ENCODE measurements around the gene QKI.

QKI gene

DNA sequence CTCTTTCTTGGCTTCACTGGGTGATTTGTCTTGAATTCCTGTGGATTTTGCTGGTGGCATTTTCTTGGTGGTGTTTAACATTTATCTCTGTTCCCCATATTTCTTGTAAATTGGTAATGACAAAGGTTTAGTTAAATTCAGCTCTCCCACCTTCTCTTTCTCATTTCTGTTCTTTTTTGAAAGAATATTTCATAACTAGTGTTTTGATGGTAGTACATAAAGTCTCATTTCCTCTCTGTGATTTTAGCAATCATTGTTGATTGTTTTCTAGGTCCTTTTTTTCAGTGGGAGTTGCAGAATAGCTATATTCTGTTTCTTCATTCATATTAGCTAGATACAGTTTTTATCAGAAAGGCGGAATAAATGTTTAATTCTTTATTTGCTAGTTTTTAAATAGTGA, 73.1 kb downstream of the QKI start:
- ATAC-seq (no peak), DNase-seq (no peak)
- Mint-ChIP-seq H3K9me3 (no peaks in the 10 kb centered on the region), H3K27ac (no peak overlapping the region), H3K36me3 (ENCODE audit: low read depth) (peaks cover 7% of the 10 kb centered on the region), H3K4me3 (no peak overlapping the region), H3K27me3 (no peaks in the 10 kb centered on the region), H3K4me1 (peaks cover 43% of the 10 kb centered on the region)

DNA sequence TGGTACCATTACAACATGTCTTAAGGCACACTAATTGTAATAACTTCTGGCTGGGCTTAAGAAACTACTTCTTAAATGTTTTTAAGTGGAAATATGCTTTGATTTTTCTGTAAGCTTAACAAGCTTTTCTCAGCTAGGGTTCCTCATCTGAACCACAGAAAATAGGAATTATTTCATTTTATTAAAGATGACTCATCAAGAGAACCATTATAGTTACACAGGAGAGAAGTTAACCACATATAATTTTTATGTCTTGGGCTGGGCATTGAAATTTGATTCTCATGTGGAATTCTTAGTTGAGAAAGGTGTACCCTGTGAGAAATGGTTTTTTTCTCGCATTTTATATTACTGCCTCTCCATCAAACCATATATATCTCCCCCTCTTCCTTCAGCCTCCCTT, 75.1 kb downstream of the QKI start:
- ATAC-seq: no peak
- Mint-ChIP-seq H3K9me3 (no peaks in the 10 kb centered on the region), H3K27ac (no peak overlapping the region), H3K4me1 (peaks cover 49% of the 10 kb centered on the region), H3K36me3 (ENCODE audit: low read depth) (peaks cover 5% of the 10 kb centered on the region), H3K4me3 (no peak overlapping the region), H3K27me3 (no peaks in the 10 kb centered on the region)
- DNase-seq: no peak

DNA sequence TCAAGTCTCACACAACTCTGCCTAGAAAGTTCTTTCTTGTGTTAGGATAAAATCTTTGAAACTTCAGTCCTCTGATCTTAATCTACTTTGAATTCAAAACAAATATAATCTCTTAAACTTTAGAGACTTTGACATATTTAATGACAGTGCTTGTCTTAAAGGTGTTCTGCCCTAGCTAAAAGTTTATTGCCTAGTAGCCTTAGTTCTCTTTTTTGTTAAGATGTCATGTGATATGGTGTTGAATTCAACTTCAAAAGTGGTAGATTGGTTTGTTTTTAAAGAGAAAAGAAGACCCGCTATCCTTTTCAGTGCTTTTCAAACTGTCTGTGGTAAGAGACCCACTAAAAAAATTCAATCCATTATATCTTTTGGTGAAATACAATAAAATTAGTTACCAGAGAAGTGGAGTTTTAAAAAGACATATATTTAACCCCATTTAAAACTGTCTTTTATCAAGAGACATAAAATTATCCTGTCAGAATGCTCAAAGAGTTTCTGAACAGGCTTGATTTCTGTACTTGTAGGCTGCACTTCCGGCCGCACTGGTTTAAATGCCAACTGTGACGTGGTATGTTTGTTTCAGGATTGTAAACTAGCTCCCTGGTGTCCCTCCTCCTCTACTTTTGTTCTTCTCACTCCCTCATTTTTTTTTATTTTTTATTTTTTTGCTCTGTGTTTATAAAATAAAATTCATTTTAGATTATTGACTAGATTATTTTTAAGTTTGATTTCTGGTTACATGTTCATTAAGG, 76.5 kb downstream of the QKI start:
- no peaks in the 10 kb centered on the region for H3K27me3 Mint-ChIP-seq
- H3K4me3 Mint-ChIP-seq: no peak overlapping the region
- no peaks in the 10 kb centered on the region for H3K9me3 Mint-ChIP-seq
- no peak for DNase-seq
- no peak for ATAC-seq
- H3K36me3 Mint-ChIP-seq (ENCODE audit: low read depth): peaks cover 5% of the 10 kb centered on the region
- peaks cover 50% of the 10 kb centered on the region for H3K4me1 Mint-ChIP-seq
- peak overlapping the region; percentile 14 for H3K27ac Mint-ChIP-seq

DNA sequence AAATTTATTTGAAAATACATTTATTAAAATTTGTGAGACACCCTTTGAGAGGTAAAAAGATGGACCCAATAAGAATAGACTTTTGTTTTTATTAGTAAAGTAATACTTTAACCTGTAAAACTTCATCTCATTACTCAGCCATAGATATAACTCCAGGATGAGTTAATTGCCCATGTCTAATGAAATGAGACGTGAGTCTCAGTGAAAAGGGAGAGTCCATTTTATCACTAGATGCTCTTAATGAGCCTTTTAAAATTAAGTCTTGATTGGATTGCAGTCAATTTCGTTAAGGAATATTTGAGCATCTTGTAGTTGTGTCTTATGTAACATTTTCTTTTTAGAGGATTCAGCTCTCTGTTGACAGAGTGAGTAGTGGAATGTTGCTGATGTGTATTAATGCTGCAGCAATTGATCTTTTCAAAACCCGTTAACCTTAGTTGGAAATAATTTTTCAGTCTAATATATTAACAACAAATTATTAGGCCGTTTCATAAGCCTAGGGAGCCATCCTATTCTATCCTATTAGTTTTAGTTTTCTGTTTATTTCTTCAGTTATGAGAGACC, 77.3 kb downstream of the QKI start:
- Mint-ChIP-seq H3K9me3 (no peaks in the 10 kb centered on the region), H3K4me1 (peaks cover 59% of the 10 kb centered on the region), H3K4me3 (no peak overlapping the region), H3K27ac (no peak overlapping the region), H3K36me3 (ENCODE audit: low read depth) (peaks cover 5% of the 10 kb centered on the region), H3K27me3 (no peaks in the 10 kb centered on the region)
- ATAC-seq (no peak), DNase-seq (no peak)

DNA sequence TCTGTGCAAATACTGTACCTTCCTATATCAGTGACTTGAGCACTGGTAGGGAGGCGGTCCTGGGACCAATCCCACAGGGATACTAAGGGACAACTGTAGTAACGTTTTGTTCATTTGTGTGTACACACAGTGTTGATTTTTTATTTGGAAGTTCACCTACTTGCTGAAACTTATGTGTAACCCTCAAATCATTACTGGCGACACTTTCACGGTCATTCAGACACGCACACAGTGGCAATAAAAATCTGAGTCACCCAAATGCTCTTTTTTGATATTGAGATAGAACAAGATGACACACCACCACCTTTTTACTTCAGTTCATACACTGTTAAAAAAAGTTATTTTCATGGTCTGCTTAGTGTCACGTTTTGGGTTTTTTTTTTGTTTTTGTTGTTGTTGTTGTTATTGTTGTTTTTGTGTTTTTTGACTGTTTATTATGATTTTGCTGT, 79.8 kb downstream of the QKI start:
- no peak overlapping the region for H3K27ac Mint-ChIP-seq
- peaks cover 42% of the 10 kb centered on the region for H3K4me1 Mint-ChIP-seq
- no peaks in the 10 kb centered on the region for H3K27me3 Mint-ChIP-seq
- DNase-seq: no peak
- H3K4me3 Mint-ChIP-seq: no peak overlapping the region
- no peak for ATAC-seq
- H3K36me3 Mint-ChIP-seq (ENCODE audit: low read depth): peaks cover 5% of the 10 kb centered on the region
- peaks cover 9% of the 10 kb centered on the region for H3K9me3 Mint-ChIP-seq

DNA sequence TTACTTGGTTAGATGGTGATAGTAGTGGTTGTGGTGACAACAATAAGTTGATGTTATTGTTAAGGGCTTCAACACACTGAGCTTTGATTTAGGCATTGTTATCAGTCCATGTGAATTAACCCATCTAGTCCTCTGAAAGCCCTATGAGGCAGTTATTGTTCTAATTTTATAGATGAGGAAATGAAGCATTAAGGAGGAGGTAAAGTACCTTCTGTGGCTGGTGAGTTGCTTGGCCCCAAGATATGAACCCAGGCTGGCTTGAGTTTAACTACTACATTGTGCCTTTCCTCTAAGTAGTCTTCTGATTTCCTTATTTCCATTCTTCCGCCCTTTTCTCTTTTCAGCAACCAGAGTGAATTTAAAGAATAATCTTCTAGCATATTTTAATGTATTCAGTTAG, 81.7 kb downstream of the QKI start:
- peaks cover 26% of the 10 kb centered on the region for H3K4me1 Mint-ChIP-seq
- no peak overlapping the region for H3K4me3 Mint-ChIP-seq
- H3K9me3 Mint-ChIP-seq: peaks cover 9% of the 10 kb centered on the region
- ATAC-seq: no peak
- no peaks in the 10 kb centered on the region for H3K27me3 Mint-ChIP-seq
- peaks cover 7% of the 10 kb centered on the region for H3K36me3 Mint-ChIP-seq (ENCODE audit: low read depth)
- no peak for DNase-seq
- H3K27ac Mint-ChIP-seq: no peak overlapping the region

DNA sequence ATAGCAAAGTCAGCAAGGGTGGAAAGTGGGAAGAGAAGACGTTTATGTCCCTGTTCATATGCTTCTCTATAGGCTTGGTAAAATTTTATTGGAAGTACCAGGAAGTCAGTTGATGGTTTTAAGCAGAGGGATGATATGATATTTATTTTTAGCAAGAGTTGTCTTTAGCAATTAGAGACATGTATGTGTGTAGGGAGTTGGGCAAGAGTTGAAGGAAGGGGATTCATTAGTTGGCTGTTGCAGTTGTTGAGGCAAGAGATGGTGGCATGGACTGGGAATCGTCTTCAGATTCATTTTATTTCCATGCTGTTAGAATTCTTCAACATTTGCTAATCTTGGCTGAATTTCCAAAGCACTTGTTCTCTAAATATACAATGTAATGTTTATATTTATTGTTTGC, 85.6 kb downstream of the QKI start:
- no peak for ATAC-seq
- DNase-seq: no peak
- H3K4me1 Mint-ChIP-seq: peaks cover 24% of the 10 kb centered on the region
- no peak overlapping the region for H3K4me3 Mint-ChIP-seq
- H3K27ac Mint-ChIP-seq: no peak overlapping the region
- peaks cover 28% of the 10 kb centered on the region for H3K9me3 Mint-ChIP-seq
- peaks cover 25% of the 10 kb centered on the region for H3K36me3 Mint-ChIP-seq (ENCODE audit: low read depth)
- no peaks in the 10 kb centered on the region for H3K27me3 Mint-ChIP-seq

DNA sequence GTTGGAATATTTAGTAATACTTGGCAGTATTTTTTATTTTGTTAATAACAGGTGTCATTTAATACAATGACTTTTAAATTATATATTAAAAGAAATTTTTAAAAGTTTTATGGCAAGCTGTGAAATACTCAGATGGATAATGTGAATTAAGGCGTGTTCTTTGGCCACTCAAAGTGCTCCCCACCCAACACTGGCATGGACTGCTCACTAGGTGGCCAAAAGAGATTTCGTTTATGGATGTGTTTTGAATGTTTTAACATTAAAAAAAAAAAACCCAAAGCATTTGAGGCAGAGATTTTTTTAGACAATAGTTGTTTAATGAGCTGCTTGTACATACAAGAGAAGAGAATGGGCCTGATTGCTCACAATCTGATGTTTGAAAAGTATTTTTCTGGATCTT, 86.5 kb downstream of the QKI start:
- Mint-ChIP-seq H3K9me3 (peaks cover 34% of the 10 kb centered on the region), H3K4me3 (no peak overlapping the region), H3K36me3 (ENCODE audit: low read depth) (peaks cover 32% of the 10 kb centered on the region), H3K27me3 (no peaks in the 10 kb centered on the region), H3K4me1 (peaks cover 19% of the 10 kb centered on the region), H3K27ac (no peak overlapping the region)
- DNase-seq (no peak), ATAC-seq (no peak)

DNA sequence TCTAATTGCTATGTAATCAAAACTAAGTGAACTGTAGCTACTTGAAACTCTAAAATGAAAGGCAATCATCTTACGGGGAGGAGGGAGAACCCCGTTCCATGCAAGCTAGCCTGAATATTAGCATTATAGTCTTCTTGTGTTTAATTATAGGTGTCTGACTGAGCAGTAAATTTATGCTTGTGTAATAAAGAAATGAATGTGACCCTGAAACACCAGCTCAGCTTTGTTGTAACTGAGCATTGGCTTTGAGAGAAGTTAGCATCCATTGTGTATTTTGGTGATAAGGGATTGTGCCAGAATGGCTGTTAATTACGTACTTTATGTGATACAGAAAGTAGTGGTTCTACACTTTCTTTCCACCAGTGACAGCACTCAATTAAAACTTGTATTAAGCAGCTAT, 86.9 kb downstream of the QKI start:
- H3K9me3 Mint-ChIP-seq: peaks cover 37% of the 10 kb centered on the region
- H3K36me3 Mint-ChIP-seq (ENCODE audit: low read depth): peaks cover 35% of the 10 kb centered on the region
- no peak overlapping the region for H3K4me3 Mint-ChIP-seq
- ATAC-seq: no peak
- no peaks in the 10 kb centered on the region for H3K27me3 Mint-ChIP-seq
- H3K27ac Mint-ChIP-seq: no peak overlapping the region
- H3K4me1 Mint-ChIP-seq: peaks cover 16% of the 10 kb centered on the region
- no peak for DNase-seq

DNA sequence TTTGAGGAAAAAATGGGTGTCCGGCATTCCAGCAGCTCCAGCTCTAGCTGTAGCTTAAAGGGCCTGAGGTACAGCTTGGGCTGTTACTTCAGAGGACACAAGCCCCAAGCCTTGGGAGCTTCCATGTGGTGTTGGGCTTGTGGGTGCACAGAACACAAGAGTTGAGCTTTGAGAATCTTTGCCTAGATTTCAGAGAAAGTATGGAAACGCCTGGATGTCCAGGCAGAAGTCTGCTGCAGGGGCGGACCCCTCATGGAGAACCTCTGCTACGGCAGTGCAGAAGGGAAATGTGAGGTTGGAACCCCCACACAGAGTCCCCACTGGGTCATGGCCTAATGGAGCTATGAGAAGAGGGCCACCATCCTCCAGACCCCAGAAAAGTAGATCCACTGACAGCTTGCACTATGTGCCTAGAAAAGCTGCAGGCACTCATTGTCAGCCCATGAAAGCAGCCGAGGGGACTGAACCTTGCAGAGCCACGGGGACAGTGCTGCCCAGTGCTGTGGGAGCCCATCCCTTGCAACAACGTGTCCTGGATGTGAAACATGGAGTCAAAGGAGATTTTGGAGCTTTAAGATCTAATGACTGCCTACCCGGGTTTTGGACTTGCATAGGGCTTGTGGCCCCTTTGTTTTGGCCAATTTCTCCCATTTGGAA, 90.6 kb downstream of the QKI start:
- no peak overlapping the region for H3K4me3 Mint-ChIP-seq
- no peaks in the 10 kb centered on the region for H3K27me3 Mint-ChIP-seq
- H3K9me3 Mint-ChIP-seq: peaks cover 45% of the 10 kb centered on the region
- DNase-seq (no peak), ATAC-seq (no peak)
- H3K27ac Mint-ChIP-seq: no peak overlapping the region
- peaks cover 7% of the 10 kb centered on the region for H3K4me1 Mint-ChIP-seq
- peaks cover 48% of the 10 kb centered on the region for H3K36me3 Mint-ChIP-seq (ENCODE audit: low read depth)

DNA sequence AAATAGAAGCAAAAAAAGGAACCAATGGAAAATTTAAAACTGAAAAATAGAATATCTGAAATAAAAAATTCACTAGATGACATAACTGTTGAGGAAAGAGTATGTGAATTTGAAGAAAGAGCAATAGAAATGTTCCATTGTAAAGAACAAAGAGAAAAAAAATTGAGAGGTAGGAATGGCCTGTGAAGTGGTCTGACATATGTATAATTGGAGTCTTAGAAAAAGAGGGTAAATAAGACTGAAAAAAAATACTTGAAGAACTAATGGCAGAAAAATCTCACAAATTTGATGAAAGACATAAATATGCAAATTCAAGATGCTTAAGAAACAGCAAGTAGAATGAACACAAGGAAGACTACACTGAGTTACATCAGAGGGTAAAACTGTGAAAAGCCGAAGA, 93.4 kb downstream of the QKI start:
- Mint-ChIP-seq H3K9me3 (peaks cover 43% of the 10 kb centered on the region), H3K4me1 (peaks cover 5% of the 10 kb centered on the region), H3K27ac (no peak overlapping the region), H3K4me3 (no peak overlapping the region), H3K27me3 (no peaks in the 10 kb centered on the region), H3K36me3 (ENCODE audit: low read depth) (peaks cover 45% of the 10 kb centered on the region)
- no peak for ATAC-seq
- no peak for DNase-seq

DNA sequence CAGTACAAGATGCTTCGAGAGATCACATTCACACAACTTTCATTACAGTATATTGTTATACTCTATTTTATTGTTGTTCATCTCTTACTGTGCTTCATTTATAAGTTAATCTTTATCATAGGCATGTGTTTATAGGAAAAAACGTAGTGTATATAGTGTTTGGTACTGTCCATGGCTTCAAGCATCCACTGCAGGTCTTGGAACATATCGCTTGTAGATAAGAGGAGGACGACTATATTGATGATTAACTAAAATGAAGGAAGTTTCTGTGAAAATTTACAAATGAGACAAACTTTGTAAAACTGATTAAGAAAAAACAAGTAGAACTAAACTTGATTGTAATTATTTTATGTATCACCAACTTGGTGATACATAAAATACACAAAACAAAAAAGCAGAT, 98.5 kb downstream of the QKI start:
- H3K4me3 Mint-ChIP-seq: no peak overlapping the region
- no peak overlapping the region for H3K27ac Mint-ChIP-seq
- DNase-seq: no peak
- H3K27me3 Mint-ChIP-seq: no peaks in the 10 kb centered on the region
- peaks cover 3% of the 10 kb centered on the region for H3K9me3 Mint-ChIP-seq
- H3K4me1 Mint-ChIP-seq: peaks cover 12% of the 10 kb centered on the region
- no peak for ATAC-seq
- peaks cover 9% of the 10 kb centered on the region for H3K36me3 Mint-ChIP-seq (ENCODE audit: low read depth)

DNA sequence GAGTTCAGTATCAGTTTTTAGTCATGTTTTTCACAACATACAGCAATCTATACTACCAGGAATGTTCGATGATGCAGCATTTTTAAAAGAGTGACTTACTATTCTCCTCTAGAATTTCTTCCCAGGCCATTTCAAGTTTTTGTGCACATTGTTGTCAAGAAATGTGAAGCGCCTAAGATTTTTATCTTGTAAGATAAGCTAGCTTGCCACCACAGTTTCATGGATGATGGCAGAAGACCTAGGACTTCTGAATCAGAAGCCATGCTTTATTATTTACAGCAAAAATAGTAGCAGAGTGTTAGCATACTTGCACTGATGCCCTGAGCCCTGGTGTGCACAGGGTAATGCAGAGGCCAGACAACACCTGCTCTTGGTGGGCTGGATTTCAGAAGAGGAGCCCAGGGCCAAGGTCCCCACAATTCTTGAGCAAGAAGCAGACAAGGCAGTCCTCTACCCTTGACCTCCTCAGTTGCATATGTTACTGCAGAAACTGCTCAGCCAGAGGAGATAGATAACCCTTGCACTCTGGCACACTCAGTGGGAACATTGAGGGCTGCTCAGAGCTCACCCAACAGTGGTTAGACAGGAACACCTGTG, 99.2 kb downstream of the QKI start:
- DNase-seq (no peak), ATAC-seq (no peak)
- Mint-ChIP-seq H3K9me3 (no peaks in the 10 kb centered on the region), H3K27ac (no peak overlapping the region), H3K36me3 (ENCODE audit: low read depth) (peaks cover 6% of the 10 kb centered on the region), H3K4me3 (no peak overlapping the region), H3K4me1 (peaks cover 17% of the 10 kb centered on the region), H3K27me3 (no peaks in the 10 kb centered on the region)

DNA sequence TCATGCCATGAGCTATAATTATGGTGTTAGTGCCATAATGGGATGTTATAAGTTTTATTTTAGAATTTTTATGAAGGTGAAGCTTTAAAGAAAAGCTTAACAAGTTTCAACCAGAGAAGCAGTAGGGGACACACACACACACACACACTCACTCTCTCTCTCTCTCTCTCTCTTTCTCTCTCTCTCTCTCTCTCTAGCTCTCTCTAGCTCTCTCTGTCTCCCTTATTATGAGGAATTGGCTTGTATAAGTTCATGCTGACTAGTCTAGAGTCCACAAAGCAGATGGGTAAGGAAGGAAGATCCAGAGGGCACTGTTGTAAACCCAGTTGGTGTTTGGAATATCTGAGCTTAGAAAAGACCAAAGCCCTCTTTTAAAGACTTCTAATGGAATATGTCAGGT, 102.4 kb downstream of the QKI start:
- H3K4me3 Mint-ChIP-seq: no peak overlapping the region
- peaks cover 27% of the 10 kb centered on the region for H3K4me1 Mint-ChIP-seq
- no peaks in the 10 kb centered on the region for H3K9me3 Mint-ChIP-seq
- ATAC-seq: no peak
- no peak overlapping the region for H3K27ac Mint-ChIP-seq
- H3K27me3 Mint-ChIP-seq: no peaks in the 10 kb centered on the region
- H3K36me3 Mint-ChIP-seq (ENCODE audit: low read depth): peaks cover 2% of the 10 kb centered on the region
- no peak for DNase-seq

DNA sequence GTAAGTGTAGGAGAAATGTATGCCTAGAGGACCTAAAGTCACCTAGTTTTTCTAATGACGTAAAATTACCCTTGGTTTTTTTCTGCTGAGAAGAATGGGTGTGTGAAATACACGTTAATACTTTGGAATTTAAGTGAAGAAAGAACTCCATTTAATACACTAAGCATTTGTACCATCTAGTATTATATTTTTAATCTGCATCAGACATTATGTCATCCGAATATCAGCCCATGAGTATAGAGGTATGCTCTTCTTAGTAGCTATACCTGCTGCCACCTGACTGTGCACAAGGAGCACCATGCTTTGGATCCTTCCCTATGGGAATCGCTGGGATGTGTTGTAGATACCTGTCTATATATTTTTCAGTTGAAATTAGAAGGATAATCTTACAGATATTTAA, 106.4 kb downstream of the QKI start:
- no peak overlapping the region for H3K27ac Mint-ChIP-seq
- no peak for DNase-seq
- peaks cover 32% of the 10 kb centered on the region for H3K4me1 Mint-ChIP-seq
- H3K4me3 Mint-ChIP-seq: no peak overlapping the region
- peaks cover 2% of the 10 kb centered on the region for H3K36me3 Mint-ChIP-seq (ENCODE audit: low read depth)
- H3K9me3 Mint-ChIP-seq: no peaks in the 10 kb centered on the region
- H3K27me3 Mint-ChIP-seq: no peaks in the 10 kb centered on the region
- no peak for ATAC-seq
